NB4 (cell line): ENCODE results near the gene KCTD16.
A peak's percentile ranks its signal among the peaks of the same experiment; 100 is the strongest.

Experiments used
- DNase-seq: peaks from one replicate; pipeline ENCODE4 v3.0.0; 2010; ENCODE audit warnings: low read depth
- H3K4me3 ChIP-seq: one replicate; pipeline ENCODE4 v1.5.1; 2011; ENCODE audit warnings: mild to moderate bottlenecking, low read depth, low read length, moderate library complexity
- MYC ChIP-seq: IDR thresholded peaks from 2 replicates; pipeline ENCODE4 v1.6.1; 2011; ENCODE audit warnings: low read depth, low read length
- POLR2A ChIP-seq: IDR thresholded peaks from 2 replicates; pipeline ENCODE4 v1.6.1; 2011; ENCODE audit warnings: mild to moderate bottlenecking; ENCODE audit not compliant: insufficient read length; ENCODE audit errors: extremely low read depth
- TF ChIP-seq, protein P1 (sequence below): IDR thresholded peaks from one replicate; pipeline ENCODE4 v1.5.1; 2012; ENCODE audit warnings: low read depth, low read length
- TF ChIP-seq, protein P2 (sequence below): IDR thresholded peaks from 2 replicates; pipeline ENCODE4 v1.6.1; 2011; ENCODE audit warnings: low read depth, low read length

Gene KCTD16

DNA sequence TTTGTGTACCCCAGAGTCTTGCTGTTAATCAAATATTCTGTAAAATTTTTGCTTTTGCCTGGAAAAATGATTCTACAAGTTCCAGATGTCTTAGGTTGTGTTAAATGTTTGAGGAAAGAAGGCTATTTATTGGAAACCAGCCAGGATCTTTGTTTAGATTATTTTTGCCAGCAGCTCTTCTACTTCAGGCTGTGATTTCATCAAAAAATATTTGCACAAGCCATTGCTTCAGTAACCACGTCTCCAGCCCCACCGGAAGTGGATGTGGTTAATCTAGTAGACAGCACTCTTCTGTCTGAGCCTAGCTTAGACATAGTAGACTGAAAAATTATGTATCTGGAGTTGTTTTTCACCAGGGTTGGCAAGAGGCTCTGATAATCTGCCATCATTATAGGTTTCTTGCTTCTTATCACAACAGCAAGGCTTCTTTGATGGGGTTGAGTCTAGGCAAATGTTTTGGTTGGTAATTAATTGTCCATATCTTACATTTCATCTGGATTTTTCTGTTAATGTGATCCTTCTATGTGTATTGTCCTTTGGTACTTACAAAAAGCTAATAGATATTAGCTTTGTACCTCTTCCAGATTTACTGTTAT, 17.1 kb downstream of the KCTD16 start:
- no peak overlapping the region for H3K4me3 ChIP-seq
- TF ChIP-seq, protein P1, sequence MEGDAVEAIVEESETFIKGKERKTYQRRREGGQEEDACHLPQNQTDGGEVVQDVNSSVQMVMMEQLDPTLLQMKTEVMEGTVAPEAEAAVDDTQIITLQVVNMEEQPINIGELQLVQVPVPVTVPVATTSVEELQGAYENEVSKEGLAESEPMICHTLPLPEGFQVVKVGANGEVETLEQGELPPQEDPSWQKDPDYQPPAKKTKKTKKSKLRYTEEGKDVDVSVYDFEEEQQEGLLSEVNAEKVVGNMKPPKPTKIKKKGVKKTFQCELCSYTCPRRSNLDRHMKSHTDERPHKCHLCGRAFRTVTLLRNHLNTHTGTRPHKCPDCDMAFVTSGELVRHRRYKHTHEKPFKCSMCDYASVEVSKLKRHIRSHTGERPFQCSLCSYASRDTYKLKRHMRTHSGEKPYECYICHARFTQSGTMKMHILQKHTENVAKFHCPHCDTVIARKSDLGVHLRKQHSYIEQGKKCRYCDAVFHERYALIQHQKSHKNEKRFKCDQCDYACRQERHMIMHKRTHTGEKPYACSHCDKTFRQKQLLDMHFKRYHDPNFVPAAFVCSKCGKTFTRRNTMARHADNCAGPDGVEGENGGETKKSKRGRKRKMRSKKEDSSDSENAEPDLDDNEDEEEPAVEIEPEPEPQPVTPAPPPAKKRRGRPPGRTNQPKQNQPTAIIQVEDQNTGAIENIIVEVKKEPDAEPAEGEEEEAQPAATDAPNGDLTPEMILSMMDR, result no peak
- TF ChIP-seq MYC (no peak), POLR2A (no peak)
- TF ChIP-seq, protein P2, sequence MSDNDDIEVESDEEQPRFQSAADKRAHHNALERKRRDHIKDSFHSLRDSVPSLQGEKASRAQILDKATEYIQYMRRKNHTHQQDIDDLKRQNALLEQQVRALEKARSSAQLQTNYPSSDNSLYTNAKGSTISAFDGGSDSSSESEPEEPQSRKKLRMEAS, result no peak
- DNase-seq, result peak; percentile 84

DNA sequence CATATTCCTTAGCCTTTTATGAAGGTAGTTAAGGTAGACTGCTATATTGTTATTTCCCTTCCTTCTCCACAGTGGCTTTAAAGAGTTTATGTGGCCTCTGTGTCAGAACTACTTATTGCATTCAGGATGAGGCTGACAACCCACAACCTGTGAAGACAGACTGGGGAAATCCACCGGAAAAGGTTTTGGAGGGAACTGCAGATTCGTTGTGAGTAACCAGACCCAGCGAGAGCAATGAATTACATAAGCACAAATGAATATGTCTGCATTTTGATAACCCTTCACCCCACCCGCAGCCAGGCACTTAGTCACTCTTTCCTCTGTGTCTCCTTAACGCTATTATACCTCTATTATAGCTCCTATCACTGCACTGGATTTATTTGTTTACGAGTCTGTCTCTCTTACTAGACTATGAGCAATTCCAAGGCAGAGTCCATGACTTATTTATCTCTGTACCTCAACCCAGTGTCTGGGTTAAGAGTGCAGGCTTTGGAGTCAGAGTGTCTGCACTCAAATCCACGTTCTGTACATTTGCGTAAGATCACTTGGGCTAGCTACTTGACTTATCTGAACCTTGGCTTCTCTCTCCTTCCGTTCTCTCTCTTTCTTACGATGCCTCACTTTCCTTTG, 19.2 kb downstream of the KCTD16 start:
- H3K4me3 ChIP-seq, result peak overlapping the region; percentile 19
- DNase-seq, result peak; percentile 94
- peak; percentile 25; the same call in 1 of the 2 replicates for TF ChIP-seq MYC
- TF ChIP-seq, protein P2, result peak; percentile 32; the same call in 1 of the 2 replicates
- TF ChIP-seq, protein P1, result no peak

DNA sequence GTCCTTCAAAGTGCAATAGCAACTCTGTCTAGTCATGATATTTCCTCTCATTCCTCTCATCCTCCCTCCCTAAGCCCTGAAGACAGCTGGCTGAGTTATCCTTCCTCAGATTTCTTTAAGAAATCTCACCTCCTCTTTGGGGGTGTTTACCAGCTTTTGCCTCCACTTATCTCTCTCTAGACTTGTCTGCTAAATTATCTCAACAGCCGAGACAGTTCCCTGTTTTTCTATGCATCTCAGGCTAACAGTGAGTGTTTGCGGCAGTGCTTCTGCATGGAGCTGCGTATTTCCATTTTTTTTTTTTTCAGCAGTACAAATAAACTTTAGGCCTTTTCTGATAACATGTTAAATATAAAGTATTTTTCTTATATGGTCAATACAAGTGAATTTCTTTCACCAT, 20.9 kb downstream of the KCTD16 start:
- no peak for DNase-seq
- no peak for TF ChIP-seq POLR2A
- TF ChIP-seq, protein P2, result no peak
- TF ChIP-seq, protein P1, result no peak
- no peak for TF ChIP-seq MYC
- H3K4me3 ChIP-seq, result no peak overlapping the region

DNA sequence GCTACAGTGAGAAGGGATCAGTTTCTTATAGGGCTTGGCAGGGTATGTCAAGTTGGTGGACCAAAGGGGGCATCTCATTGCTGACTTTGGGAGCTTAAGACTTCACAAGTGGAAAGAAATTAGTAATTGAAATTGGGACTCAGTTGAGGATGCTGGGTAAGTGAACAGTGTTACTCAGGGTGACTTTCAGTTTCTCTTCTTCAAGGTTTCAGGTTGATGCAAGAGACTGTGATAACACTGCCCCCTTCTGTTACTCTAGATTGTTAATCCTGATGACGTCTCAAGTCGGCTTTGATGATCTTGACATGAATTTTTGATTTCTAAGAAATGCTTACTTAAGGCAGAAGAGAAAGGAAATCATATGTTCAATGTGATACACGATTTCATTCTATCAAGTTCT, 21.3 kb downstream of the KCTD16 start:
- no peak overlapping the region for H3K4me3 ChIP-seq
- DNase-seq, result peak; percentile 81
- no peak for TF ChIP-seq MYC
- TF ChIP-seq, protein P2, result no peak
- TF ChIP-seq POLR2A, result no peak
- TF ChIP-seq, protein P1, result peak; percentile 37

DNA sequence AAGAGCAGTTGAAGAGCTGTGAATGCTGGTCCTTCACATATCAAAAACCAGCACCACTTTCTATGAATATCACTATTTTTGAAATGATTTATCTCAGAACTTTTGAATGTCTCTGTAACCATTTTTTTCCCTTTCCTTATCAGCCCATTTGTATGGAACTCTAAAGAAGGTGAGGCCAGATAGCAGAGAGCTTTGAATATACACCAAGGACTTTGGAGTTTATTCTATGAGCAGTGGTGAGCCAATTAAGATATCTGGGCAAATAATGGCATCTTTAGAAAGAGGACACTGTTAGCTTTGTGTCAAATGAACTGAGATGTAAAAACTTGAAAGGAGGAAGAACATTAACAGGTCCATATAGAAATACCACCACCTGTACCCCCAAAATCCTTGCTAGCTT, 22.0 kb downstream of the KCTD16 start:
- DNase-seq, result no peak
- H3K4me3 ChIP-seq, result no peak overlapping the region
- TF ChIP-seq, protein P2, result no peak
- TF ChIP-seq MYC (no peak), POLR2A (no peak)
- TF ChIP-seq, protein P1, result no peak
